Activated CD4-positive, CD25-positive, alpha-beta regulatory T cell treated with anti-CD3 and anti-CD28 coated beads, Interleukin-2, amount 50 U/mL, for 16 hours (primary cell): Measurements from ENCODE around the gene PLD3.

Experiments
- DNase-seq: peaks from one replicate; pipeline ENCODE4 v3.0.0-alpha.2; 2020; ENCODE audit warnings: low read depth, low spot score

PLD3 gene

GRCh38 chr19:40413291-40413845 is 64.9 kb downstream of the PLD3 start, which contains the start of gene PRX:
Gene PRX (minus strand): TSS chr19:40413378. CDS start chr19:40407932, 5,446 bp downstream.
- DNase-seq: no peak

GRCh38 chr19:40414542-40415535 is 66.3 kb downstream of the PLD3 start:
- no peak for DNase-seq

- no peak for DNase-seq
Measured at GRCh38 chr19:40415768-40416167, 67.3 kb downstream of the PLD3 start.

GRCh38 chr19:40416918-40417642 is 68.6 kb downstream of the PLD3 start:
- DNase-seq: no peak

- no peak for DNase-seq
Measured at GRCh38 chr19:40417643-40417981, 69.1 kb downstream of the PLD3 start.

GRCh38 chr19:40418040-40418439 is 69.5 kb downstream of the PLD3 start:
- DNase-seq: no peak

- no peak for DNase-seq
Measured at GRCh38 chr19:40419066-40419612, 70.6 kb downstream of the PLD3 start.

GRCh38 chr19:40419780-40420179 is 71.3 kb downstream of the PLD3 start:
- no peak for DNase-seq

GRCh38 chr19:40420451-40420765 is 71.9 kb downstream of the PLD3 start:
- no peak for DNase-seq

- DNase-seq: no peak
Measured at GRCh38 chr19:40420766-40421765, 72.6 kb downstream of the PLD3 start.

GRCh38 chr19:40421993-40422747 is 73.7 kb downstream of the PLD3 start:
- DNase-seq: no peak

- DNase-seq: no peak
Measured at GRCh38 chr19:40422748-40423566, 74.5 kb downstream of the PLD3 start.

- DNase-seq: no peak
Measured at GRCh38 chr19:40423938-40424337, 75.4 kb downstream of the PLD3 start.

- DNase-seq: no peak
Measured at GRCh38 chr19:40424637-40425449, 76.3 kb downstream of the PLD3 start.

GRCh38 chr19:40425450-40426287 is 77.2 kb downstream of the PLD3 start, which contains the start of gene SERTAD1:
Gene SERTAD1 (minus strand): TSS chr19:40425992. CDS start chr19:40423546, 2,446 bp downstream.
- DNase-seq: peak; percentile 100
